BE2C (cell line): Measurements from ENCODE around the gene CC2D1A.

ENCODE experiments used
- DNase-seq: peaks from one replicate; pipeline ENCODE4 v3.0.0-alpha.2; 2020
- H3K27me3 ChIP-seq: fragments of 250-450 bp; sonication (Bioruptor Pico); 2 replicates; pipeline ENCODE4 v1.5.1; 2020; ENCODE audit warnings: mild to moderate bottlenecking
- H3K36me3 ChIP-seq: fragments of 250-450 bp; sonication (Bioruptor Pico); 2 replicates; pipeline ENCODE4 v1.5.1; 2020; ENCODE audit warnings: mild to moderate bottlenecking
- H3K4me1 ChIP-seq: fragments of 250-450 bp; sonication (Bioruptor Pico); 2 replicates; pipeline ENCODE4 v1.5.1; 2020
- H3K4me3 ChIP-seq: 2 replicates; pipeline ENCODE4 v1.5.1; 2011; ENCODE audit warnings: low read depth, low read length
- H3K9me3 ChIP-seq: fragments of 250-450 bp; sonication (Bioruptor Pico); 2 replicates; pipeline ENCODE4 v1.5.1; 2020
- TF ChIP-seq, protein P1 (sequence below): IDR thresholded peaks from 2 replicates; pipeline ENCODE4 v1.5.1; 2012; ENCODE audit warnings: mild to moderate bottlenecking, low read depth, low read length

CC2D1A gene

GRCh38 chr19:13932149-13932637, 26.2 kb downstream of the CC2D1A start:
- Histone ChIP-seq H3K4me1 (no peaks in the 10 kb centered on the region), H3K36me3 (no peaks in the 10 kb centered on the region), H3K9me3 (no peaks in the 10 kb centered on the region), H3K4me3 (no peak overlapping the region), H3K27me3 (no peaks in the 10 kb centered on the region)
- TF ChIP-seq, protein P1, sequence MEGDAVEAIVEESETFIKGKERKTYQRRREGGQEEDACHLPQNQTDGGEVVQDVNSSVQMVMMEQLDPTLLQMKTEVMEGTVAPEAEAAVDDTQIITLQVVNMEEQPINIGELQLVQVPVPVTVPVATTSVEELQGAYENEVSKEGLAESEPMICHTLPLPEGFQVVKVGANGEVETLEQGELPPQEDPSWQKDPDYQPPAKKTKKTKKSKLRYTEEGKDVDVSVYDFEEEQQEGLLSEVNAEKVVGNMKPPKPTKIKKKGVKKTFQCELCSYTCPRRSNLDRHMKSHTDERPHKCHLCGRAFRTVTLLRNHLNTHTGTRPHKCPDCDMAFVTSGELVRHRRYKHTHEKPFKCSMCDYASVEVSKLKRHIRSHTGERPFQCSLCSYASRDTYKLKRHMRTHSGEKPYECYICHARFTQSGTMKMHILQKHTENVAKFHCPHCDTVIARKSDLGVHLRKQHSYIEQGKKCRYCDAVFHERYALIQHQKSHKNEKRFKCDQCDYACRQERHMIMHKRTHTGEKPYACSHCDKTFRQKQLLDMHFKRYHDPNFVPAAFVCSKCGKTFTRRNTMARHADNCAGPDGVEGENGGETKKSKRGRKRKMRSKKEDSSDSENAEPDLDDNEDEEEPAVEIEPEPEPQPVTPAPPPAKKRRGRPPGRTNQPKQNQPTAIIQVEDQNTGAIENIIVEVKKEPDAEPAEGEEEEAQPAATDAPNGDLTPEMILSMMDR: no peak
- DNase-seq: no peak

- H3K4me1 ChIP-seq: peaks cover 3% of the 10 kb centered on the region; the same call in 1 of the 2 replicates
- H3K27me3 ChIP-seq: no peaks in the 10 kb centered on the region
- TF ChIP-seq, protein P1: no peak
- H3K9me3 ChIP-seq: no peaks in the 10 kb centered on the region
- no peak for DNase-seq
- H3K36me3 ChIP-seq: no peaks in the 10 kb centered on the region
- no peak overlapping the region for H3K4me3 ChIP-seq
Observed at GRCh38 chr19:13932911-13933393, 27.0 kb downstream of the CC2D1A start.

- peaks cover 3% of the 10 kb centered on the region; the same call in 1 of the 2 replicates for H3K4me1 ChIP-seq
- no peak overlapping the region for H3K4me3 ChIP-seq
- TF ChIP-seq, protein P1: no peak
- DNase-seq: no peak
- H3K27me3 ChIP-seq: no peaks in the 10 kb centered on the region
- H3K9me3 ChIP-seq: no peaks in the 10 kb centered on the region
- no peaks in the 10 kb centered on the region for H3K36me3 ChIP-seq
Observed at GRCh38 chr19:13934785-13935109, 28.7 kb downstream of the CC2D1A start.

GRCh38 chr19:13935765-13936510, 29.9 kb downstream of the CC2D1A start:
- TF ChIP-seq, protein P1: no peak
- Histone ChIP-seq H3K4me1 (peaks cover 3% of the 10 kb centered on the region; the same call in 1 of the 2 replicates), H3K4me3 (no peak overlapping the region), H3K36me3 (no peaks in the 10 kb centered on the region), H3K27me3 (no peaks in the 10 kb centered on the region), H3K9me3 (no peaks in the 10 kb centered on the region)
- peak; percentile 45 for DNase-seq

GRCh38 chr19:13937479-13938300, 31.7 kb downstream of the CC2D1A start:
- DNase-seq: no peak
- no peak overlapping the region for H3K4me3 ChIP-seq
- H3K36me3 ChIP-seq: no peaks in the 10 kb centered on the region
- H3K4me1 ChIP-seq: peaks cover 3% of the 10 kb centered on the region; the same call in 1 of the 2 replicates
- H3K9me3 ChIP-seq: no peaks in the 10 kb centered on the region
- no peaks in the 10 kb centered on the region for H3K27me3 ChIP-seq
- TF ChIP-seq, protein P1: no peak
